ENCODE data around the gene LYPD6B.
A peak's percentile ranks its signal among the peaks of the same experiment; 100 is the strongest.

LYPD6B gene

DNA sequence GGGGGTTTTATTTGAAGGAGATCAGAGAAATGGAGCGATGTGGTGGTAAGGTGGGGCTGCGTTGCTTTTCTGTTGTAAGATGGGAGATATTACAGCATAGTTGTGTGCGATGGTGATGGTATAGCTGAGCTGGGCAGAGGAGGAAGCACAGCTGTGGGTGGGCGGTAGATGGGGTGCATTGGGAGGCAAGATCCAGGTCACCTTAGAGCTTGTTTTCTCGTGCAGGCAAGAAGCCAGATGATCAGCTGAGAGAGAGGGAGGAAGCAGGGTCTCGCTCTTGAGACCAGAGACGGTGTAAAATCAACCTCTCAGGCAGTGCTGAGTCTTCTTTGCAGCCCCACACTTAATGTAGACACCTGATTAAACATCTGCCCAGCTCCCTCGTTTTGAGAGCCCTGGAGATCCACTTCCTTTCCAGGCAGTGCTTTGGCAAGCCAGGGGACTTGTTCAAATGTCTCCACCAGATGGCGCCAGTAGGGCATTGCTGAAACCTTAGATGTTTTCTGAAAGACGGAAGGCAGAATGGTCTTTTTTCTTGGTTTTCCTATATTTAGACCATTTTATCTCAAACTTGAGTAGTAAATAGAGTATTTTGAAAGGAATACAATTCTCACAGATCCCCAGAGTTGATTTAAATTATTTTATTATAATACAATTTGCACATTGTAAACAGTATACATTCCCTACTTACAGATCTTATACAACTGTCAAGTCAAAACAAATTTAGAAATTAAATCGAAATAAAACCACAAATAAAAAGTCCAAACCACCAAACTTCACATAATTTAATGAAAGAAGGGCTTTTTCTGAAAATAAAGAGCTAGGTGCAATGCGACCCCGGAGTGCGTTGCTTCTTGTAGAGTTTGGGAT lies 21.1 kb upstream of the LYPD6B start:
- TF ChIP-seq POLR2AphosphoS5 (IDR thresholded peaks at IDR 0.05; ENCODE audit: low read depth): no peak
- TF ChIP-seq GABPA (IDR thresholded peaks at IDR 0.05; ENCODE audit: low read depth): no peak
- TF ChIP-seq, protein P1, sequence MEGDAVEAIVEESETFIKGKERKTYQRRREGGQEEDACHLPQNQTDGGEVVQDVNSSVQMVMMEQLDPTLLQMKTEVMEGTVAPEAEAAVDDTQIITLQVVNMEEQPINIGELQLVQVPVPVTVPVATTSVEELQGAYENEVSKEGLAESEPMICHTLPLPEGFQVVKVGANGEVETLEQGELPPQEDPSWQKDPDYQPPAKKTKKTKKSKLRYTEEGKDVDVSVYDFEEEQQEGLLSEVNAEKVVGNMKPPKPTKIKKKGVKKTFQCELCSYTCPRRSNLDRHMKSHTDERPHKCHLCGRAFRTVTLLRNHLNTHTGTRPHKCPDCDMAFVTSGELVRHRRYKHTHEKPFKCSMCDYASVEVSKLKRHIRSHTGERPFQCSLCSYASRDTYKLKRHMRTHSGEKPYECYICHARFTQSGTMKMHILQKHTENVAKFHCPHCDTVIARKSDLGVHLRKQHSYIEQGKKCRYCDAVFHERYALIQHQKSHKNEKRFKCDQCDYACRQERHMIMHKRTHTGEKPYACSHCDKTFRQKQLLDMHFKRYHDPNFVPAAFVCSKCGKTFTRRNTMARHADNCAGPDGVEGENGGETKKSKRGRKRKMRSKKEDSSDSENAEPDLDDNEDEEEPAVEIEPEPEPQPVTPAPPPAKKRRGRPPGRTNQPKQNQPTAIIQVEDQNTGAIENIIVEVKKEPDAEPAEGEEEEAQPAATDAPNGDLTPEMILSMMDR (IDR thresholded peaks at IDR 0.05; ENCODE audit: insufficient read depth, low read length): peak; percentile 71
- TF ChIP-seq SPI1 (IDR thresholded peaks at IDR 0.05; ENCODE audit: borderline replicate concordance, low read depth): peak; percentile 58
- TF ChIP-seq, protein P2, sequence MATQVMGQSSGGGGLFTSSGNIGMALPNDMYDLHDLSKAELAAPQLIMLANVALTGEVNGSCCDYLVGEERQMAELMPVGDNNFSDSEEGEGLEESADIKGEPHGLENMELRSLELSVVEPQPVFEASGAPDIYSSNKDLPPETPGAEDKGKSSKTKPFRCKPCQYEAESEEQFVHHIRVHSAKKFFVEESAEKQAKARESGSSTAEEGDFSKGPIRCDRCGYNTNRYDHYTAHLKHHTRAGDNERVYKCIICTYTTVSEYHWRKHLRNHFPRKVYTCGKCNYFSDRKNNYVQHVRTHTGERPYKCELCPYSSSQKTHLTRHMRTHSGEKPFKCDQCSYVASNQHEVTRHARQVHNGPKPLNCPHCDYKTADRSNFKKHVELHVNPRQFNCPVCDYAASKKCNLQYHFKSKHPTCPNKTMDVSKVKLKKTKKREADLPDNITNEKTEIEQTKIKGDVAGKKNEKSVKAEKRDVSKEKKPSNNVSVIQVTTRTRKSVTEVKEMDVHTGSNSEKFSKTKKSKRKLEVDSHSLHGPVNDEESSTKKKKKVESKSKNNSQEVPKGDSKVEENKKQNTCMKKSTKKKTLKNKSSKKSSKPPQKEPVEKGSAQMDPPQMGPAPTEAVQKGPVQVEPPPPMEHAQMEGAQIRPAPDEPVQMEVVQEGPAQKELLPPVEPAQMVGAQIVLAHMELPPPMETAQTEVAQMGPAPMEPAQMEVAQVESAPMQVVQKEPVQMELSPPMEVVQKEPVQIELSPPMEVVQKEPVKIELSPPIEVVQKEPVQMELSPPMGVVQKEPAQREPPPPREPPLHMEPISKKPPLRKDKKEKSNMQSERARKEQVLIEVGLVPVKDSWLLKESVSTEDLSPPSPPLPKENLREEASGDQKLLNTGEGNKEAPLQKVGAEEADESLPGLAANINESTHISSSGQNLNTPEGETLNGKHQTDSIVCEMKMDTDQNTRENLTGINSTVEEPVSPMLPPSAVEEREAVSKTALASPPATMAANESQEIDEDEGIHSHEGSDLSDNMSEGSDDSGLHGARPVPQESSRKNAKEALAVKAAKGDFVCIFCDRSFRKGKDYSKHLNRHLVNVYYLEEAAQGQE (IDR thresholded peaks at IDR 0.05; ENCODE audit: insufficient replicate concordance, low read depth): no peak
- no peak overlapping the region for H3K27ac ChIP-seq (replicated peaks)
- H3K27me3 ChIP-seq (ENCODE audit: insufficient read depth, poor library complexity, severe bottlenecking): no peaks in the 10 kb centered on the region
- peak; percentile 33 to 74 for DNase-seq (ENCODE audit: low read depth in 1 of 2, low spot score in 1 of 2)
- no peak overlapping the region for H3K4me3 ChIP-seq (replicated peaks; ENCODE audit: insufficient read depth, low read length)

- no peak overlapping the region for H3K4me3 ChIP-seq (replicated peaks; ENCODE audit: insufficient read depth, low read length)
- H3K27ac ChIP-seq (replicated peaks): no peak overlapping the region
- TF ChIP-seq GABPA (IDR thresholded peaks at IDR 0.05; ENCODE audit: low read depth) (no peak), POLR2AphosphoS5 (IDR thresholded peaks at IDR 0.05; ENCODE audit: low read depth) (no peak)
- TF ChIP-seq, protein P2 (IDR thresholded peaks at IDR 0.05; ENCODE audit: insufficient replicate concordance, low read depth): no peak
- H3K27me3 ChIP-seq (ENCODE audit: insufficient read depth, poor library complexity, severe bottlenecking): peaks cover 7% of the 10 kb centered on the region
- DNase-seq (ENCODE audit: low read depth in 1 of 2, low spot score in 1 of 2): no peak
Observed at GRCh38 chr2:149018981-149019380, 19.5 kb upstream of the LYPD6B start.

GRCh38 chr2:149019768-149020167 lies 18.7 kb upstream of the LYPD6B start:
- Histone ChIP-seq H3K27me3 (ENCODE audit: insufficient read depth, poor library complexity, severe bottlenecking) (peaks cover 7% of the 10 kb centered on the region), H3K4me3 (replicated peaks; ENCODE audit: insufficient read depth, low read length) (no peak overlapping the region), H3K27ac (replicated peaks) (no peak overlapping the region)
- DNase-seq (ENCODE audit: low read depth in 1 of 2, low spot score in 1 of 2): no peak
- TF ChIP-seq SPI1 (IDR thresholded peaks at IDR 0.05; ENCODE audit: borderline replicate concordance, low read depth): no peak
- TF ChIP-seq, protein P2 (IDR thresholded peaks at IDR 0.05; ENCODE audit: insufficient replicate concordance, low read depth): no peak
- TF ChIP-seq, protein P1 (IDR thresholded peaks at IDR 0.05; ENCODE audit: insufficient read depth, low read length): no peak
- TF ChIP-seq POLR2AphosphoS5 (IDR thresholded peaks at IDR 0.05; ENCODE audit: low read depth): no peak
- TF ChIP-seq GABPA (IDR thresholded peaks at IDR 0.05; ENCODE audit: low read depth): no peak

Data from HL-60 (cell line).